SU-DHL-6 (cell line): ENCODE data around the gene ABCD1.

Source experiments
- H2AFZ ChIP-seq: fragments of 200-600 bp; sonication (generic); 2 replicates; pipeline ENCODE4 v1.6.1; 2014; ENCODE audit warnings: low read depth, mild to moderate bottlenecking, moderate library complexity, mixed read lengths, antibody characterized with exemption, low read length; ENCODE audit not compliant: severe bottlenecking
- H3F3A ChIP-seq: fragments of 200-600 bp; shearing (Covaris generic); 2 replicates; pipeline ENCODE4 v1.6.0; 2016; ENCODE audit warnings: antibody characterized with exemption, mild to moderate bottlenecking; ENCODE audit not compliant: insufficient read depth
- H3K27ac ChIP-seq: fragments of 200-600 bp; sonication (generic); 2 replicates; pipeline ENCODE4 v1.5.1; 2016; ENCODE audit warnings: low read depth, mild to moderate bottlenecking, low read length, moderate library complexity, mixed read lengths
- H3K27me3 ChIP-seq: fragments of 200-600 bp; sonication (generic), shearing (Covaris generic); 2 replicates; pipeline ENCODE4 v1.6.0; 2014; ENCODE audit warnings: mild to moderate bottlenecking, low read length
- H3K36me3 ChIP-seq: fragments of 200-600 bp; sonication (generic); 2 replicates; pipeline ENCODE4 v1.6.1; 2014; ENCODE audit warnings: mild to moderate bottlenecking, low read length, mixed read lengths
- H3K4me2 ChIP-seq: fragments of 300-600, 200-600 bp; shearing (Covaris generic), sonication (generic); 2 replicates; pipeline ENCODE4 v1.6.0; 2014; ENCODE audit warnings: low read length, low read depth, mild to moderate bottlenecking; ENCODE audit not compliant: poor library complexity, severe bottlenecking
- H3K4me3 ChIP-seq: fragments of 200-600 bp; sonication (generic); 2 replicates; pipeline ENCODE4 v1.5.1; 2014; ENCODE audit warnings: antibody characterized with exemption, low read length, mild to moderate bottlenecking, mixed read lengths; ENCODE audit not compliant: insufficient read depth, poor library complexity, severe bottlenecking
- H3K79me2 ChIP-seq: fragments of 200-600 bp; sonication (generic); 2 replicates; pipeline ENCODE4 v1.6.1; 2014; ENCODE audit warnings: mild to moderate bottlenecking, low read length, moderate library complexity; ENCODE audit not compliant: insufficient read depth
- H3K9ac ChIP-seq: fragments of 200-600 bp; sonication (generic); 2 replicates; pipeline ENCODE4 v1.7.0; 2014; ENCODE audit warnings: mild to moderate bottlenecking, low read length
- H3K9me2 ChIP-seq: fragments of 200-600 bp; sonication (generic); replicated peaks from 2 replicates; pipeline ENCODE4 v1.6.1; 2014; ENCODE audit warnings: low read length; ENCODE audit not compliant: insufficient read depth
- H3K9me3 ChIP-seq: fragments of 200-600 bp; sonication (generic); 2 replicates; pipeline ENCODE4 v1.6.1; 2014; ENCODE audit warnings: low read length, mixed read lengths; ENCODE audit not compliant: insufficient read depth
- H4K20me1 ChIP-seq: fragments of 200-600 bp; sonication (generic); 2 replicates; pipeline ENCODE4 v1.6.1; 2014; ENCODE audit warnings: low read depth, mild to moderate bottlenecking, antibody characterized with exemption, low read length, moderate library complexity, mixed read lengths
- EZH2phosphoT487 ChIP-seq: fragments of 200-600 bp; sonication (generic), shearing (Covaris generic); conservative IDR thresholded peaks from 2 replicates; pipeline ENCODE4 v1.6.1; 2018; ENCODE audit warnings: mild to moderate bottlenecking, antibody characterized with exemption, low read length, moderate library complexity, mixed read lengths
- TF ChIP-seq, protein P1 (sequence below): fragments of 200-600 bp; sonication (generic); IDR thresholded peaks from one replicate; pipeline ENCODE4 v1.5.1; 2017; ENCODE audit warnings: antibody characterized with exemption, mild to moderate bottlenecking, low read length, moderate library complexity; ENCODE audit not compliant: insufficient read depth, poor library complexity, severe bottlenecking

Gene ABCD1

DNA sequence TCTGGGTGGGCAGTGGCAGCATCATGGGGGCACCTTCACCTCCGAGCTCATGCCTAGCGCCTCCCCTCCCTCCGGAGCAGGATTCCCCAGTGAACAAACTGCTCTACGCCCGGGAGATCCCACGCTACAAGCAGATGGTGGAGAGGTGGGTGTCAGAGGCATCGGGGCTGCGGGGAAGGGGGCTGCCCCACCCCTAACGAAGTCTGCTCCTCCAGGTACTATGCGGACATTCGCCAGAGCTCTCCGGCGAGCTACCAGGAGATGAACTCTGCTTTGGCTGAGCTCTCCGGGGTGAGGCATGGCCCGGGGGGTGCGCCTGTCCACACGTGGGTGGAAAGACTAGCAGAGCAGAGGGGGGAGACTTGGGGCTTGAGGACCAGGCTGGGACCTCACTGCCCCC is 53.5 kb downstream of the ABCD1 start:
- Histone ChIP-seq H3K4me2 (no peak overlapping the region), H3K27ac (no peak overlapping the region), H3K79me2 (no peaks in the 10 kb centered on the region), H3K9me3 (no peaks in the 10 kb centered on the region), H3K9me2 (no peaks in the 10 kb centered on the region), H3K36me3 (no peaks in the 10 kb centered on the region), H3K4me3 (no peak overlapping the region), H3K27me3 (no peaks in the 10 kb centered on the region), H3F3A (no peaks in the 10 kb centered on the region), H3K9ac (no peak overlapping the region), H4K20me1 (no peaks in the 10 kb centered on the region; the same call in 1 of the 2 replicates), H2AFZ (no peak overlapping the region)
- TF ChIP-seq, protein P1, sequence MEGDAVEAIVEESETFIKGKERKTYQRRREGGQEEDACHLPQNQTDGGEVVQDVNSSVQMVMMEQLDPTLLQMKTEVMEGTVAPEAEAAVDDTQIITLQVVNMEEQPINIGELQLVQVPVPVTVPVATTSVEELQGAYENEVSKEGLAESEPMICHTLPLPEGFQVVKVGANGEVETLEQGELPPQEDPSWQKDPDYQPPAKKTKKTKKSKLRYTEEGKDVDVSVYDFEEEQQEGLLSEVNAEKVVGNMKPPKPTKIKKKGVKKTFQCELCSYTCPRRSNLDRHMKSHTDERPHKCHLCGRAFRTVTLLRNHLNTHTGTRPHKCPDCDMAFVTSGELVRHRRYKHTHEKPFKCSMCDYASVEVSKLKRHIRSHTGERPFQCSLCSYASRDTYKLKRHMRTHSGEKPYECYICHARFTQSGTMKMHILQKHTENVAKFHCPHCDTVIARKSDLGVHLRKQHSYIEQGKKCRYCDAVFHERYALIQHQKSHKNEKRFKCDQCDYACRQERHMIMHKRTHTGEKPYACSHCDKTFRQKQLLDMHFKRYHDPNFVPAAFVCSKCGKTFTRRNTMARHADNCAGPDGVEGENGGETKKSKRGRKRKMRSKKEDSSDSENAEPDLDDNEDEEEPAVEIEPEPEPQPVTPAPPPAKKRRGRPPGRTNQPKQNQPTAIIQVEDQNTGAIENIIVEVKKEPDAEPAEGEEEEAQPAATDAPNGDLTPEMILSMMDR, result no peak
- TF ChIP-seq EZH2phosphoT487, result no peak

DNA sequence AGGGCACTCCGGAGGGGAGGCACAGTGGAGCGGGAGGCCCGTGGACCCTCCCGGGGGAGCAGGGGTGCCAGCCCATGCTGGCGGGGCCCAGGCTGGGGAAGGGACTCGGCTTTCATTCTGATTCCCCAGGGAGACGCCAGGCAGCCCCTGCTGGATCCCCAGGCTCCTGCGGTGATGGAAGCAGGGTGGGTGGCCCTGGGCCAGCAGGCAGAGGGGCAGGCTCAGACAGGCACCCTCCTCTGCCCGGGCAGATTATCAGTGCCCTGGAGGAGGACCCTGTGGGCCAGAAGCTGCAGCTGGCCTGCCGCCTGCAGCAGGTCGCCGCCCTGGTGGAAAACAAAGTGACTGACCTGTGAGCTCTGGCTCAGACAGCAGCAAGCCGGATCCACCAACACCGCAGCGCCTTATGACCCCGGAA is 54.0 kb downstream of the ABCD1 start:
- H3F3A ChIP-seq, result no peaks in the 10 kb centered on the region
- no peaks in the 10 kb centered on the region; the same call in 1 of the 2 replicates for H4K20me1 ChIP-seq
- H3K9me2 ChIP-seq, result no peaks in the 10 kb centered on the region
- no peak overlapping the region for H3K27ac ChIP-seq
- H3K79me2 ChIP-seq, result no peaks in the 10 kb centered on the region
- H2AFZ ChIP-seq, result no peak overlapping the region
- H3K4me2 ChIP-seq, result no peak overlapping the region
- no peaks in the 10 kb centered on the region for H3K36me3 ChIP-seq
- H3K27me3 ChIP-seq, result no peaks in the 10 kb centered on the region
- no peak overlapping the region for H3K9ac ChIP-seq
- no peak overlapping the region for H3K4me3 ChIP-seq
- TF ChIP-seq EZH2phosphoT487, result no peak
- TF ChIP-seq, protein P1, result no peak
- no peaks in the 10 kb centered on the region for H3K9me3 ChIP-seq

- Histone ChIP-seq H3K9me2 (no peaks in the 10 kb centered on the region), H3K9me3 (no peaks in the 10 kb centered on the region), H3F3A (no peaks in the 10 kb centered on the region), H2AFZ (no peak overlapping the region), H3K4me3 (no peak overlapping the region), H3K27me3 (no peaks in the 10 kb centered on the region), H3K9ac (no peak overlapping the region), H3K79me2 (no peaks in the 10 kb centered on the region), H3K27ac (no peak overlapping the region), H4K20me1 (no peaks in the 10 kb centered on the region; the same call in 1 of the 2 replicates), H3K4me2 (no peak overlapping the region), H3K36me3 (no peaks in the 10 kb centered on the region)
- TF ChIP-seq, protein P1, result no peak
- no peak for TF ChIP-seq EZH2phosphoT487
Measured at GRCh38 chrX:153779891-153780677, 55.4 kb downstream of the ABCD1 start.
